A549 treated with AZD9567 at 1 μM for 4 hours (cell line): Measurements from ENCODE around the gene SPRR3. TPM values are rescaled to one million over a fixed set of nuclear protein-coding genes. Genes with fewer than 3 reads are reported as not detected.

ENCODE experiments used
- total RNA-seq: library from RNA; stranded (reverse); fragments of 200-300 nt; extraction: Qiagen RNA extraction; gene quantifications from 5 replicates; pipeline ENCODE4 v1.2.3, GENCODE V29; 2022; ENCODE audit not compliant: insufficient read depth

The SPRR3 gene, protein sequence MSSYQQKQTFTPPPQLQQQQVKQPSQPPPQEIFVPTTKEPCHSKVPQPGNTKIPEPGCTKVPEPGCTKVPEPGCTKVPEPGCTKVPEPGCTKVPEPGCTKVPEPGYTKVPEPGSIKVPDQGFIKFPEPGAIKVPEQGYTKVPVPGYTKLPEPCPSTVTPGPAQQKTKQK
- total RNA-seq, result not detected in 5 replicates

DNA sequence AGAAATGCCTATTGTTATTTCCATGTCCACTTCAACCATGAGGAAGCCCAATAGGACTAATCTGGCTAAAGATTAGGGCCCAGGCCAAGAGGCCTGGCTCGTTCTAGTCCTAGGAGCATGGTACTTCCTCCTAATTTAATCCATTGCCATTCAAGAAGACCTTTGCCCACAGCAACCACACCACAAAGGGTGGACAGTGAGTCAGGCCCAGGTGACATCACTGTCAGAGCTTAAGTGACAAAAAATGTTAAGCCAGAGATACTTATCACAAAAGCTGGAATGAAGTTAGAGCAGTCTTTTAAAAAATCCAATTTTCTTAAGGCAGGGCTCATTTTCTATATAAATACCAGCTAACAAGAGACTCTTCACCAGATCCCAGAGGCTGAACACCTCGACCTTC, at the start of gene SPRR3:
TSS of gene SPRR3 (plus strand) at position 368 of the 400 bp plus-strand sequence. CDS start 1,272 bp downstream, outside the sequence.

DNA sequence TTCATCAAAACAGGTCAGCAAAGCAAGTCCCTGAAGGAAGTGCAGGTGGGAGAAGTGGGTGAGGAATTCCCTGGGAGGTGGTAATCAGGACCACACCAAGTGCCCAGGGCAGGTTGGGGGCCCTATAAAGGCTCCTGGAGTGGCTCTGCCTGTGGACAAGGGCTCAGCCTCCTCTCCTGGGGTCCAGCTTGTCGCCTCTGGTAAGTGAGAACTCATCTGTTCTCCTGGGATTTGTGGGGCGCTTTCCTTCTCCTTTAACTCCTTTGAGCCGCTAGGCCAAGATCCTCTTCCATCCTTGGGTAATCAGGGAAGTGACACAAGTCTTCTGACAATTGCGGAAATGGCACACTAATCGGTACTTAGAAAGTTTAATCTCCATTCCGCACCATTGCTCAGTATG, 31.1 kb upstream of the SPRR3 start, which contains the start of gene SPRR4:
TSS of gene SPRR4 (plus strand) at position 154 of the 400 bp plus-strand sequence. CDS start 1,243 bp downstream, outside the sequence.

DNA sequence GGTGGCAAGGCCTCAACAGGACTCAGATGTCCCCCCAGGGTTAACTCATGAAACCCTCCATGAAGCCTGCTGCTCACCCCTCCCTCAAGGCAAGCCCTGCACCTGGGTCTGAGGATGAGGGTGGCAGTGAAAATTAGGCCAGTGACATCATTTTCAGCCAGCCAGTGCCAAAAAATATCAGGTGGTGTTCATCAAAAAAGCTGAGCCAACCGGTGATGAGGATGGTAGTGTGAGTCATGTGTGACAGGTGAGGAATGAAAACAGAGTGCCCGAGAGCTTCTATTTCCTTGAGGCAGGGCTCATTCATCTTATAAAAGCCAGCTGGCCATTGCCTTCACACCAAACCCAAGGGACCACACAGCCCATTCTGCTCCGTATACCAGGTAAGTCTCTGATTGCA, 17.8 kb upstream of the SPRR3 start, which contains the start of gene SPRR1A:
TSS of gene SPRR1A (plus strand) at position 339 of the 400 bp plus-strand sequence. CDS start 1,150 bp downstream, outside the sequence.

DNA sequence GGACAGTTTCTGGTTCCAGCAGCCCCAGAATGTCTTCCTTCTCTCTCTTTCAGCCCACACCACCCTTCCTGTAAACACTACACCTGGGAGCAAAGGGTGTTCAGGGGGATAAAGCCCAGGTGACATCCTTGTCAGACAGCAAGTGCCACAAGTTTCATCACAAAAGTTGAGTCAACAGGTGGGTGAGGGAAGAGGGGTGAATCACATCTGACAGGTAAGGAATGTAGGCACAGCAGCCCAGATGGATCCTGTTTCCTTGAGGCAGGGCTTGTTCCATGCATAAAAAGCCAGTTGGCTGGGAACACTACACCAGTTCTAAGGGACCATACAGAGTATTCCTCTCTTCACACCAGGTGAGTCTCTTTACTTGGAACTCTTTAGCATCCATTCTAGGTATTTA, 29.3 kb downstream of the SPRR3 start, which contains the start of gene SPRR1B:
TSS of gene SPRR1B (plus strand) at position 309 of the 400 bp plus-strand sequence. CDS start 1,143 bp downstream, outside the sequence.

DNA sequence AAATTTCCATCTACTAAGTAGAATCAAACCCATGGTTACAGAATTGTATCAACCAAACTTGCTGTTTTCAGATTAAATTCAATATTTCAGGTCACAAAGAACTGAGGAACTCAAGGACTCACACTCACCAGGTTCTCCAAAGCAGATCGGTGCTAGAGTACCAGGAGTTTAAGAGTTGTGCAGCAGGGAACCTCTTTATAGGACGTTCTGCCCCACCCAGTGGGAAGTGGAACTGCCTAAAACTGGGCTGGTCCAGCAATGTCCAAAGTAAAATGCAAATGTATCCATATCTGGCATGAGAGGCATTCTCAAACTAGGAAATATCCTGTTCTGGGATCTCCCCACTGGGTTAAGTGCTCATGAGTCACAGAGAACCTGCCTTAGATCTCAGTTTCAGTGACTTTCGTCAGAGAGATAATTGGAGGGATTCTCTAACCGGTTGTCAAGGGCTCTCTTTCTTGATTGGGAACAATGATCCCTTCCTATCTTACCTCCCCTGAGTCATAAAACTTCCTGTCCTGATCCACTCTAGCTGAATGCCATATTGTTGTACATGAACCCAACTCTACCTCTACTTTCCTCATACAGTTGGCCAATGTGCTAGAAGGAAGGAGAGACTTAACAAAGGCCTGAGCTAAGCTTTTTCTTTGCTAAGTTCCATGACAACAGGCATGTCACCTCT, 39.5 kb downstream of the SPRR3 start, which contains the start of gene SPRR2D:
TSS of gene SPRR2D (minus strand) at position 171 of the 682 bp plus-strand sequence. CDS start 774 bp downstream, outside the sequence.

Other genes starting within 250 kb of the SPRR3 start
- not detected in 5 replicates for gene KPRP, start 243.7 kb upstream of the SPRR3 start, total RNA-seq
- not detected in 5 replicates for gene LCE1F, start 226.6 kb upstream of the SPRR3 start, total RNA-seq
- gene LCE1E, start 215.5 kb upstream of the SPRR3 start, total RNA-seq, result 0.07 TPM in 1 of 5 replicates, not detected in the others
- gene LCE1D, start 205.0 kb upstream of the SPRR3 start, total RNA-seq, result not detected in 5 replicates
- gene LCE1C, start 195.1 kb upstream of the SPRR3 start, total RNA-seq, result not detected in 5 replicates
- 0.09 TPM in 1 of 5 replicates, not detected in the others for gene LCE1B, start 189.8 kb upstream of the SPRR3 start, total RNA-seq
- not detected in 5 replicates for gene LCE1A, start 174.3 kb upstream of the SPRR3 start, total RNA-seq
- not detected in 5 replicates for gene LCE6A, start 158.9 kb upstream of the SPRR3 start, total RNA-seq
- gene LCE7A, start 141.8 kb upstream of the SPRR3 start, total RNA-seq, result not detected in 5 replicates
- not detected in 5 replicates for gene SMCP, start 123.4 kb upstream of the SPRR3 start, total RNA-seq
- gene IVL, start 93.2 kb upstream of the SPRR3 start, total RNA-seq, result 0.05 to 0.09 TPM (median 0.08 TPM) in 4 of 5 replicates, not detected in the other
- not detected in 5 replicates for gene SPRR5, start 54.5 kb upstream of the SPRR3 start, total RNA-seq
- not detected in 5 replicates for gene SPRR4, start 31.1 kb upstream of the SPRR3 start, total RNA-seq
- not detected in 5 replicates for gene SPRR1A, start 17.7 kb upstream of the SPRR3 start, total RNA-seq
- gene SPRR1B, start 29.5 kb downstream of the SPRR3 start, total RNA-seq, result not detected in 5 replicates
- not detected in 5 replicates for gene SPRR2D, start 39.4 kb downstream of the SPRR3 start, total RNA-seq
- not detected in 5 replicates for gene SPRR2A, start 55.8 kb downstream of the SPRR3 start, total RNA-seq
- not detected in 5 replicates for gene SPRR2B, start 69.9 kb downstream of the SPRR3 start, total RNA-seq
- gene SPRR2E, start 92.8 kb downstream of the SPRR3 start, total RNA-seq, result not detected in 5 replicates
- not detected in 5 replicates for gene SPRR2F, start 111.8 kb downstream of the SPRR3 start, total RNA-seq
- not detected in 5 replicates for gene SPRR2G, start 149.1 kb downstream of the SPRR3 start, total RNA-seq
- not detected in 5 replicates for gene LELP1, start 201.7 kb downstream of the SPRR3 start, total RNA-seq
- gene PRR9, start 215.8 kb downstream of the SPRR3 start, total RNA-seq, result 0.08 TPM in 1 of 5 replicates, not detected in the others